GM21825 (cell line): Measurements from ENCODE around the gene DNAJB5.
"Not testable (repeated sequence)": the region's sequence is repeated elsewhere in the genome, so short reads cannot be mapped to it uniquely, and the experiment has no call there.

ENCODE experiments used
- ATAC-seq: cut with Tn5 transposase; IDR thresholded peaks from one replicate; pipeline ENCODE4 v1.9.1; 2021; ENCODE audit warnings: mild to moderate bottlenecking, moderate library complexity; ENCODE audit not compliant: unreplicated experiment

DNAJB5 gene

GRCh38 chr9:34998266-34998665, 8.7 kb downstream of the DNAJB5 start:
- no peak for ATAC-seq

DNA sequence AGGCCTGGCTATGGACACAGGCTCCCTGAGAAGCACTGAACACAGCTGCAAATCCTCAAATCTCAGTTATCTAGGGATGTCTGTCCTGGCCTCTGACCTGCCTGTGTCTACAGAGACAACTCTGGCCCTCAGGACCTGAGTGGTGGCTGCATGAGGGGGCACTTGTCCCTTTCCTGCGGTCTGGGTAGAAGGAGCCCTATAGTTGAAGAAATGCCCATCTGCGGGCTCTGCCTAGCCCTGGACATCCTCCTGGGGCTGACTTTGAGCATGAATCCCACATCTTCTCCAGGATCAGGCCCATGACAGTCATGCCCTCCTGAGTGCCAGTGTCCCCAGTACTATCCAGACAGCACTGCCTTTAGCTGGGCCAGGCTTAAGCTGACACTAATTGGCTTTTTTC, 10.0 kb downstream of the DNAJB5 start:
- ATAC-seq = no peak

- ATAC-seq = no peak
Observed at GRCh38 chr9:35000535-35001284, 11.2 kb downstream of the DNAJB5 start.

DNA sequence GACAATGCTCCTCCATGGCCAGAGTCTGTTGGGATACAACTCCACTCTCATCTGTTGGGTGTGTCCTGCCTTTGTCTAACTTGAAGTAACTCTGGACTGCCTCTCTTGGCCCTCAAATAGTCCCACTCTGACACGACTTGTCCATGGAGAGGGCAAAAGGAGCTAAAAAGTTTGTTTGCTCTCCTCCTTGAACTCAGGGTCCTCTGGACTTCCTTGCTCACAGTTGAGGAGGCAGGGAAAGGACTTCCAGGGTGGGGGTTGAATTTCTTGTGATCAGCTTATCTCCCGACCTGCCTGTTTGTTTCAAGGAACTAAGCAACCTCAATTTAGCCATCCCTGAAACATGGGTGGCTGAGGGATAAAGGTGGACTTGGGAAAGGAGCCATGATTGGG, 11.7 kb downstream of the DNAJB5 start:
- no peak for ATAC-seq

GRCh38 chr9:35001803-35002502, 12.4 kb downstream of the DNAJB5 start:
- ATAC-seq = peak; percentile 68

- no peak for ATAC-seq
Observed at GRCh38 chr9:35002623-35003022, 13.1 kb downstream of the DNAJB5 start.

- not testable (repeated sequence) for ATAC-seq
Observed at GRCh38 chr9:35004299-35004698, 14.8 kb downstream of the DNAJB5 start.

- no peak for ATAC-seq
Observed at GRCh38 chr9:35010351-35010958, 20.9 kb downstream of the DNAJB5 start.

GRCh38 chr9:35014517-35014916, 25.0 kb downstream of the DNAJB5 start:
- ATAC-seq = no peak

- not testable (repeated sequence) for ATAC-seq
Observed at GRCh38 chr9:35023443-35023842, 33.9 kb downstream of the DNAJB5 start.

GRCh38 chr9:35026671-35027070, 37.1 kb downstream of the DNAJB5 start:
- ATAC-seq = no peak

GRCh38 chr9:35027374-35027773, 37.8 kb downstream of the DNAJB5 start:
- ATAC-seq = no peak

- ATAC-seq = no peak
Observed at GRCh38 chr9:35027860-35028259, 38.3 kb downstream of the DNAJB5 start.

GRCh38 chr9:35028341-35028740, 38.8 kb downstream of the DNAJB5 start:
- no peak for ATAC-seq

DNA sequence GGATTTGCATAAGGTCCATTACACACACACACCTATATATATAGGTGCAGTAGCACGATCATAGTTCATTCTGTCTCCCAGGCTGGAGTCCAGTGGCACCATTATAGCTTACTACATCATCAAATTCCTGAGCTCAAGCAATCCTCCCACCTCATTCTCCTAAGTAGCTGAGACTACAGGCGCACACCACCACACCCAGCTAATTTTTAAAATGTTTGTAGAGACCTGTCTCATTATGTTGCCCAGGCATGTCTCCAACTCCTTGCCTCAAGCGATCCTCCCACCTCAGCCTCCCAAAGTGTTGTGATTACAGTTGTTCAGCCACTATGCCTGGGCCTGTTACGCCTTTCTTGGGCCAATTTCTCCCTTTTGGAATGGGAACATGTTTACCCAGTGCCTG, 39.7 kb downstream of the DNAJB5 start:
- ATAC-seq = no peak

DNA sequence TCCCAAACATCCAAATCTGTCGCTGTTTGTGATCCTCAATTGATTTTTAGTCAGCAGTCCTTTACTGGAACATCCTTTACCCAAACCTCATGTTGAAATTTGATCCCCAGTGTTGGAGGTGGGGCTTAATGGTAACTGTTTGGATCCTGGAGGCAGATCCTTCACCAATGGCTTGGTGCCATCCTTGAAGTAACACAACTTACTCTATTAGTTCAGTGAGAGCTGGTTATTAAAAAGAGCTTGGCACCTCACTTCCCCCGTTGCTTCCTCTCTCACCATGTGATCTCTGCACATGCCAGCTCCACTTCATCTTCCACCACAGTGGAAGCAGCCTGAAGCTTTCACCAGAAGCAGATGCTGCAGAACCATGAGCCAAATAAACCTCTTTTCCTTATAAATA, 40.3 kb downstream of the DNAJB5 start:
- no peak for ATAC-seq

- no peak for ATAC-seq
Observed at GRCh38 chr9:35033101-35033500, 43.6 kb downstream of the DNAJB5 start.

DNA sequence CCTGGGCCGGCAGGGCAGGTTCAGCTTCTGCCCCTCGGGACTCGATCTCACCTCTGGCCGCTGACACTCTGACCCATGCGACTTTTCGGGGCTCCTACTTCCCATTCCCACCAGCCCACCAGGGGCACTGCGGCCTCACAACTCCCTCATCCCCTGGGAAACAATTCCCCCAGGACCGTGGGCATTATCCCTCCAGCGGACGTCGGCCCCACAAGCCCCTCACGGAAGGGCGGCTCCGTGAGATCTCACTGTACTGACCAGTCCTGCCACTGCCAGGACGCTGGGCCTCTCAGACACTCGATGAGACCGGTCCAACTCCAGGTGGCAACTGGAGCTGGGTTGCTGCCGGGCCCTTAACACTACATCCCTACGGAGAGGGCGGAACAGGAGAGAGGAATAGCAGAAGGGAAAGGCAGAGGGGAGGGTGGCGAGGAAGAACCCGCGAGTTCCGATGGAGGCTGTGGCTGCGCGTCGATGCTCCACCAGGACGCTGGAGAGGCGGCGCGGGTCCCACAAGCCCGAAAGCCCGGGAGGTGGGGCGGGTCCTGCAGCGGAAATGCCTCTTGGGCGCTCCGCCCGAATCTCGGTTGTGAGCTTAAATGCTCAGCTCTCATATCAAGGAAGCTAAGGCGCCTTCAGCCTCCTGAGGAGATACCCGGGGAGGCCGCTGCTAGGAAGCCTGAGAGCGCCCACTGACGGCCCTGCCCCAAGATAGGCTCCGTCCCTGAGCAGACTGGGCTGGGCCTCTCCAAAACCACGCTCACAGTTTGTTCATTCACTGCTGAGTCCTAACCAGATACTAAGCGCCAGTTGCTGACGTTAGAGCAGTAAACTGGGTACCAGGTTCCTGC, 46.5 kb downstream of the DNAJB5 start:
- ATAC-seq = no peak

GRCh38 chr9:35042081-35042604, 52.6 kb downstream of the DNAJB5 start:
- ATAC-seq = no peak

DNA sequence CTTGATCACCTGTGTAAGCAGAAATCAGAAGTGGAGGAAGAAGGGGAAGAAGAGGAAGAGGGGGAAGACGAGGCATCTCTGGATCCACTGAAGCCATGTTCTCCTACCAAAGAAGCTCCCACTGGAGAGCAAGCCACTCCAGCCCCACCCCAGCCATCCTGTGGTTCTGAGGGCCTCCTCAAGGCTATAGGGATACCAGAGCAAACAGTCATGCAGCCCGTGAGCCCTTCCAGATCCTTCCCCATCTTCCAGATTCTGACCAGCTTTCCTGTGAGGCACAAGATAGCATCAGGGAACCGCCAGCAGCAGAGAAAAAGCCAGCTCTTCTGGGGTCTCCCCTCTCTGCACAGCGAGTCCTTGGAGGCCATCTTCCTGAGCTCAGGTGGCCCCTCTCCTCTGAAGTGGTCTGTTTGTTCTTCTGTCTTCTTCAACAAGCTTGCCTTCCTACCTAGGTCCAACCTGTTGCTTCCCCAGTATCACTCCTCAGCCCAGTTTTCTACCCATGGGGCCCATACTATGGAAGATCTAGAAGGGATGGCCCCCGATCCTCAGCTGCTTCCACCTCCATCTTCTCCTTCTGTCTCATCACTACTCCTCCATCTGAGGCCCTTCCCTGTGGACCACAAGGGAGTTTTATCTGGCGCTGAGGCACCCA, 53.5 kb downstream of the DNAJB5 start:
- ATAC-seq = no peak
